Hepatocyte (in vitro differentiated cells): ENCODE results near the gene LRRTM3. TPM values are rescaled to one million over a fixed set of nuclear protein-coding genes. Genes with fewer than 3 reads are reported as not detected.

Source experiments
- DNase-seq: peaks from one replicate; pipeline ENCODE4 v3.0.0-alpha.2; 2016; ENCODE audit warnings: low spot score
- H2AFZ ChIP-seq: fragments of 200-600 bp; sonication (generic); 2 replicates; pipeline ENCODE4 v1.6.0; 2016; ENCODE audit warnings: antibody characterized with exemption, mild to moderate bottlenecking
- H3K27ac ChIP-seq: fragments of 200-600 bp; sonication (generic); 2 replicates; pipeline ENCODE4 v1.5.1; 2016; ENCODE audit warnings: mild to moderate bottlenecking
- H3K27me3 ChIP-seq: fragments of 200-600 bp; sonication (generic); 2 replicates; pipeline ENCODE4 v1.6.1; 2016
- H3K36me3 ChIP-seq: fragments of 200-600 bp; sonication (generic); replicated peaks from 2 replicates; pipeline ENCODE4 v1.5.1; 2016; ENCODE audit warnings: low read depth; ENCODE audit not compliant: insufficient read depth
- H3K4me1 ChIP-seq: fragments of 200-600 bp; sonication (generic); 2 replicates; pipeline ENCODE4 v1.5.1; 2016; ENCODE audit warnings: mild to moderate bottlenecking, moderate library complexity; ENCODE audit not compliant: insufficient read depth
- H3K4me2 ChIP-seq: fragments of 200-600 bp; sonication (generic); 2 replicates; pipeline ENCODE4 v1.6.0; 2016
- H3K4me3 ChIP-seq: fragments of 200-600 bp; sonication (generic); 2 replicates; pipeline ENCODE4 v1.5.1; 2016; ENCODE audit warnings: mild to moderate bottlenecking
- H3K79me2 ChIP-seq: fragments of 200-600 bp; sonication (generic); 2 replicates; pipeline ENCODE4 v1.6.0; 2017; ENCODE audit warnings: mild to moderate bottlenecking
- H3K9me2 ChIP-seq: fragments of 200-600 bp; sonication (generic); replicated peaks from 2 replicates; pipeline ENCODE4 v1.6.0; 2017; ENCODE audit warnings: mild to moderate bottlenecking; ENCODE audit not compliant: insufficient read depth
- H3K9me3 ChIP-seq: fragments of 200-600 bp; sonication (generic); 2 replicates; pipeline ENCODE4 v1.5.1; 2016; ENCODE audit warnings: low read depth, mild to moderate bottlenecking
- H4K20me1 ChIP-seq: fragments of 200-600 bp; sonication (generic); 2 replicates; pipeline ENCODE4 v1.6.0; 2016; ENCODE audit warnings: mild to moderate bottlenecking; ENCODE audit not compliant: insufficient read depth, poor library complexity, severe bottlenecking
- CTCF ChIP-seq: fragments of 200-600 bp; sonication (generic); IDR thresholded peaks from 2 replicates; pipeline ENCODE4 v1.5.1; 2016; ENCODE audit warnings: antibody characterized with exemption, mild to moderate bottlenecking; ENCODE audit not compliant: poor library complexity
- EZH2 ChIP-seq: fragments of 200-600 bp; sonication (generic); IDR thresholded peaks from 2 replicates; pipeline ENCODE4 v1.6.1; 2016; ENCODE audit warnings: antibody characterized with exemption, mild to moderate bottlenecking, borderline replicate concordance
- EZH2phosphoT487 ChIP-seq: fragments of 200-600 bp; sonication (generic); IDR thresholded peaks from one replicate; pipeline ENCODE4 v1.6.1; 2018; ENCODE audit warnings: antibody characterized with exemption, mild to moderate bottlenecking, low read depth, moderate library complexity; ENCODE audit not compliant: unreplicated experiment, severe bottlenecking
- WGBS: methylation state at CpG from one replicate; pipeline ENCODE4 v1.1.6; 2016; ENCODE audit warnings: low lambda C conversion rate; ENCODE audit errors: missing lambda C conversion rate; 5-methylcytosine and 5-hydroxymethylcytosine counted together
- polyA plus RNA-seq: library from polyadenylated mRNA; unstranded; fragments of >200 nt; fragmentation: Nextera tagmentation; extraction: Ambion mirVana; gene quantifications from 2 replicates; pipeline ENCODE4 v1.2.1, GENCODE V29; 2016
- total RNA-seq: library from RNA; depleted of rRNA; stranded (reverse); fragments of >200 nt; gene quantifications from 2 replicates; pipeline ENCODE4 v1.2.3, GENCODE V29; 2014

LRRTM3 gene
- total and polyA plus RNA-seq, 2 experiments from 2014 or later = 0.68 to 0.77 TPM

DNA sequence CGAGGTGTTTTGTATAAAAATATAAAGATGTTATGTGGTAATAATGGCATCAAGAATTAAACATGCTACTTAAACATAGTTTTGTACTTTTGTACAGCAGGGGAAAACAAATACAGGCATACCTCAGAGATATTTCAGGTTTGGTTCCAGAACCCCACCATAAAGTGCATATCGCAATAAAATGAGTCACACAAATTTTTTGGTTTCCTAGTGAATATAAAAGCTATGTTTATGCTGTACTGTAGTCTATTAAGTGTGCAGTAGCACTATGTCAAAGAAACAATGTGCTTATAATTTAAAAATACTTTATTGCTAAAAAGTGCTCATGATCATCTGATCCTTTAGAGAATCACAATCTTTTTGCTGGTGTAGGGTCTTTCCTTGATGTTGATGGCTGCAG is 17.8 kb downstream of the LRRTM3 start:
- Histone ChIP-seq H3K27me3 (no peaks in the 10 kb centered on the region), H2AFZ (no peak overlapping the region), H3K9me3 (no peaks in the 10 kb centered on the region), H4K20me1 (no peaks in the 10 kb centered on the region), H3K27ac (no peak overlapping the region), H3K4me1 (peaks cover 3% of the 10 kb centered on the region), H3K36me3 (no peaks in the 10 kb centered on the region), H3K4me2 (no peak overlapping the region), H3K9me2 (no peaks in the 10 kb centered on the region), H3K4me3 (no peak overlapping the region), H3K79me2 (no peaks in the 10 kb centered on the region)
- 96% methylated on average over 2 of the region's 2 CpGs for WGBS
- TF ChIP-seq CTCF (no peak), EZH2phosphoT487 (no peak), EZH2 (no peak)
- no peak for DNase-seq

DNA sequence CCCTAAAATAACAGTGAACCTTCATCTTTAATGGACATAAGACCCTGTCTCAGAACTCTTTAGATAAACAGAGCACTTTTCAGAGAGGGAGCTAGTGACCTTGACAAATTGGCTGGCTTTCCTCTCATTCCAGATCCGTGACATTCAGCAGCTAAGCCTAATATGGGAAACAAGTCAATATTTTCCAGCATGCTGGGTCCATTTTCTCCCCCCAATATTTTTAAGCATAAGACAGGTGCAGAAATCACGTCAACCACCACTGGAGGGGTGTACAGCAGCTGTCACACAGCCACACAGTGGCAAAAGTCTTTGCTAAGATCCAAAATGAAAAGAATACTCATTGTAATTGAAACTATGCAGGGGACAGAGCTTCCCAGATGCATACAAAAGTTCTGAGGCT is 26.1 kb downstream of the LRRTM3 start:
- Histone ChIP-seq H3K36me3 (no peaks in the 10 kb centered on the region), H3K9me2 (no peaks in the 10 kb centered on the region), H4K20me1 (no peaks in the 10 kb centered on the region), H3K4me1 (no peaks in the 10 kb centered on the region), H3K4me2 (no peak overlapping the region), H3K4me3 (no peak overlapping the region), H3K27me3 (no peaks in the 10 kb centered on the region), H3K79me2 (no peaks in the 10 kb centered on the region), H3K9me3 (no peaks in the 10 kb centered on the region), H3K27ac (no peak overlapping the region), H2AFZ (no peak overlapping the region)
- DNase-seq = no peak
- 69% methylated on average over 2 of the region's 2 CpGs for WGBS
- TF ChIP-seq EZH2 (no peak), EZH2phosphoT487 (no peak), CTCF (no peak)

- Histone ChIP-seq H3K4me3 (no peak overlapping the region), H2AFZ (no peak overlapping the region), H4K20me1 (no peaks in the 10 kb centered on the region), H3K4me1 (no peaks in the 10 kb centered on the region), H3K27me3 (no peaks in the 10 kb centered on the region), H3K9me2 (no peaks in the 10 kb centered on the region), H3K4me2 (no peak overlapping the region), H3K36me3 (no peaks in the 10 kb centered on the region), H3K9me3 (no peaks in the 10 kb centered on the region), H3K27ac (no peak overlapping the region), H3K79me2 (no peaks in the 10 kb centered on the region)
- 68% methylated on average over 2 of the region's 2 CpGs for WGBS
- DNase-seq = no peak
- no peak for TF ChIP-seq CTCF
- TF ChIP-seq EZH2 = no peak
Observed at GRCh38 chr10:66958466-66958865, 32.6 kb downstream of the LRRTM3 start.

GRCh38 chr10:66964946-66965345 is 39.1 kb downstream of the LRRTM3 start:
- H3K27ac ChIP-seq = no peak overlapping the region
- no peaks in the 10 kb centered on the region for H3K4me1 ChIP-seq
- H3K4me2 ChIP-seq = no peak overlapping the region
- no peaks in the 10 kb centered on the region for H3K79me2 ChIP-seq
- H3K27me3 ChIP-seq = no peaks in the 10 kb centered on the region
- DNase-seq = no peak
- no peak for TF ChIP-seq CTCF
- TF ChIP-seq EZH2phosphoT487 = no peak
- TF ChIP-seq EZH2 = no peak
- no peaks in the 10 kb centered on the region for H3K36me3 ChIP-seq
- no peaks in the 10 kb centered on the region for H3K9me2 ChIP-seq
- H4K20me1 ChIP-seq = no peaks in the 10 kb centered on the region
- no peak overlapping the region for H2AFZ ChIP-seq
- WGBS = 91% methylated on average over 4 of the region's 4 CpGs
- no peaks in the 10 kb centered on the region for H3K9me3 ChIP-seq
- no peak overlapping the region for H3K4me3 ChIP-seq
